ENCODE results near the gene PAOX. TPM values are rescaled to one million over a fixed set of nuclear protein-coding genes. Genes with fewer than 3 reads are reported as not detected.

Gene PAOX
- total RNA-seq, 1 donor from 2014 or later, result 6.3 TPM

GRCh38 chr10:133350283-133350949, 28.6 kb upstream of the PAOX start:
- Mint-ChIP-seq H3K36me3 (ENCODE audit: low read depth) (no peaks in the 10 kb centered on the region), H3K4me1 (ENCODE audit: low read depth) (no peaks in the 10 kb centered on the region), H3K4me3 (ENCODE audit: unreplicated experiment) (no peak overlapping the region), H3K27me3 (ENCODE audit: low read depth) (peaks cover 7% of the 10 kb centered on the region), H3K9me3 (ENCODE audit: low read depth) (no peaks in the 10 kb centered on the region), H3K27ac (ENCODE audit: unreplicated experiment) (no peak overlapping the region)
- no peak for TF ChIP-seq CTCF (IDR thresholded peaks at IDR 0.05)
- no peak for DNase-seq (ENCODE audit: low spot score)

GRCh38 chr10:133350950-133351329, 28.1 kb upstream of the PAOX start:
- no peak overlapping the region for H3K27ac Mint-ChIP-seq (ENCODE audit: unreplicated experiment)
- peaks cover 4% of the 10 kb centered on the region for H3K27me3 Mint-ChIP-seq (ENCODE audit: low read depth)
- no peak overlapping the region for H3K4me3 Mint-ChIP-seq (ENCODE audit: unreplicated experiment)
- no peaks in the 10 kb centered on the region for H3K4me1 Mint-ChIP-seq (ENCODE audit: low read depth)
- no peak for TF ChIP-seq CTCF (IDR thresholded peaks at IDR 0.05)
- no peak for DNase-seq (ENCODE audit: low spot score)
- H3K9me3 Mint-ChIP-seq (ENCODE audit: low read depth), result no peaks in the 10 kb centered on the region
- no peaks in the 10 kb centered on the region for H3K36me3 Mint-ChIP-seq (ENCODE audit: low read depth)

GRCh38 chr10:133351408-133352318, 27.4 kb upstream of the PAOX start:
- Mint-ChIP-seq H3K4me3 (ENCODE audit: unreplicated experiment) (no peak overlapping the region), H3K4me1 (ENCODE audit: low read depth) (no peaks in the 10 kb centered on the region), H3K36me3 (ENCODE audit: low read depth) (no peaks in the 10 kb centered on the region), H3K27ac (ENCODE audit: unreplicated experiment) (no peak overlapping the region), H3K9me3 (ENCODE audit: low read depth) (no peaks in the 10 kb centered on the region), H3K27me3 (ENCODE audit: low read depth) (peaks cover 4% of the 10 kb centered on the region)
- DNase-seq (ENCODE audit: low spot score), result no peak
- peak; percentile 8 for TF ChIP-seq CTCF (IDR thresholded peaks at IDR 0.05)

GRCh38 chr10:133353202-133353959, 25.7 kb upstream of the PAOX start:
- Mint-ChIP-seq H3K36me3 (ENCODE audit: low read depth) (no peaks in the 10 kb centered on the region), H3K4me3 (ENCODE audit: unreplicated experiment) (no peak overlapping the region), H3K27me3 (ENCODE audit: low read depth) (peaks cover 4% of the 10 kb centered on the region), H3K4me1 (ENCODE audit: low read depth) (no peaks in the 10 kb centered on the region), H3K9me3 (ENCODE audit: low read depth) (no peaks in the 10 kb centered on the region), H3K27ac (ENCODE audit: unreplicated experiment) (no peak overlapping the region)
- no peak for TF ChIP-seq CTCF (IDR thresholded peaks at IDR 0.05)
- DNase-seq (ENCODE audit: low spot score), result no peak

Data from chondrocyte (in vitro differentiated cells).